GM21367 (cell line): ENCODE results near the gene ANKRD13C.
"Not testable (repeated sequence)": the region's sequence is repeated elsewhere in the genome, so short reads cannot be mapped to it uniquely, and the experiment has no call there.

Source experiments
- ATAC-seq: cut with Tn5 transposase; IDR thresholded peaks from one replicate; pipeline ENCODE4 v1.9.1; 2021; ENCODE audit not compliant: unreplicated experiment

The ANKRD13C gene

DNA sequence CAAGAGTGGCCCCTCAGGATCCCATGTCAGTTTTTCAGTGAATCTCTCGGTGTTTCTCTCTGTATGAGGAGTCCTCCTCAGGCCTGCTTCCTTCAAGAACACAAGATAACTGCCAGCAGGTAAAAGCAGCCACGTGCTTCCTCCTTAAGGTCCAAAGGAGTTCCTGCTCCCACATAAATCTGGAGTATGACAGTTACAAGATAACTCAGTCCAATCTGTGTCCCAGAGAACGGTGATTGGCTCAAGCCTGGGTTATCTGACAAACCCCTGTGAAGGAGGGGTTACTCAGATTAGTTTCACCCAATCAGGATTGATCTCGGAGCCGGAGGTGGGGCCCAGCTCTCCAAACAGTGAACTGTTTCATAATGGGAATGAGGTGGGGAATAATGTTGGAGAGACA lies 5.8 kb upstream of the ANKRD13C start:
- ATAC-seq = no peak

DNA sequence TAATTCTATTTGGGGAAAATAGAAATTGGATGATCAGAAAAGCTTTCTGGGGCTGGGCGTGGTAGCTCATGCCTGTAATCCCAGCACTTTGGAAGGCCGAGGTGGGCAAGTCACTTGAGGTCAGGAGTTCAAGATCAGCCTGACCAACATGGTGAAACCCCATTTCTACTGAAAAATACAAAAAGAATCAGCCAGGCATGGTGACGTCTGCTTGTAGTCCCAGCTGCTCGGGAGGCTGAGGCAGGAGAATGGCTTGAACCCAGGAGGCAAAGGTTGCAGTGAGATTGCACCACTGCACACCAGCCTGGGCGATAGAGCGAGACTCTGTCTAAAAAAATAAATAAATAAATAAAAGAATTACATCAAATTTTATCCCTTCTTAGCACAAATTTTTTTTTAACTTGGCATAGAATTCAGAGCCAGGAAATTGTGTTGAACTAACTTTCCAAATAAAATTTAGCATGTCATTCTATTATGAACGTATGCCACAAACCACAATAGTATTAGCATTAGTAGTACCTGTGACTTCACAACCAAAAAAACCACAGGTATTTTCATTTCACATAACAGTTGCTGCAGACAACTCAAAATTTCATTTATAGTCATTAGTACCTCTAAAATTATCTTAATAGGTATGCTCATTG lies 4.5 kb upstream of the ANKRD13C start:
- ATAC-seq = peak; percentile 20

DNA sequence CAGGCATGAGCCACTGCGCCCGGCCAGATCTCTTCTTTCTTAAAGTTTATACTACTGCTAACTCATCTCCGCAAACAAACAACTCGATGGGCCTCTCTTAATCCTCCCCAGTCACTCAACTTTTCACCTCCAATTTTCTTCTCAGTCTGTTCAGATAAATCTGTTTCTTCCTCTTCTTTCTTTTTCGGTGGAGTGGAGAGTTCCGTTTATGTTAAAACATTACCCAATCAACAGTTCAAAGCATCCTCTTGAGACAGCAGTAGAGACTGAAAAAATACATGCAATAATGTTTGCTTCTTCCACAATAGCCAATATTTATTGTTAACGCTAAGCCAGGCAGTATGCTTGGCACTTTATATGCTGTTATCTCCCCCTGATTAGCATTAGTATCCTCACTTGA lies 1.4 kb upstream of the ANKRD13C start:
- ATAC-seq = no peak

DNA sequence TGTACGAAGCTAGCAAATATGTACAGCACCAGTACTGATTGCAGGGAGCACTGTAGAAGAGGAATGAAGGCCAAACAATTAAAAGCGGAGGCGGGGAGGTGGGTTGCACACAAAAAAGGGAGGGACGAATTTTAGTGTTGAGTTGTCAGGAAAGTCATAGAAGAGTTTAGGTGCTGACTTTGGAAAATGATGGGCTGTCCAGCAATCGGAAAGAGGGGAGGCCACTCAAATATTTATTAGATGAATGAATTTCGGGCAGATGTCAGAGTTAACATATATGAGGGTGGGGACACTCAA lies 537 bp upstream of the ANKRD13C start:
- ATAC-seq = no peak

DNA sequence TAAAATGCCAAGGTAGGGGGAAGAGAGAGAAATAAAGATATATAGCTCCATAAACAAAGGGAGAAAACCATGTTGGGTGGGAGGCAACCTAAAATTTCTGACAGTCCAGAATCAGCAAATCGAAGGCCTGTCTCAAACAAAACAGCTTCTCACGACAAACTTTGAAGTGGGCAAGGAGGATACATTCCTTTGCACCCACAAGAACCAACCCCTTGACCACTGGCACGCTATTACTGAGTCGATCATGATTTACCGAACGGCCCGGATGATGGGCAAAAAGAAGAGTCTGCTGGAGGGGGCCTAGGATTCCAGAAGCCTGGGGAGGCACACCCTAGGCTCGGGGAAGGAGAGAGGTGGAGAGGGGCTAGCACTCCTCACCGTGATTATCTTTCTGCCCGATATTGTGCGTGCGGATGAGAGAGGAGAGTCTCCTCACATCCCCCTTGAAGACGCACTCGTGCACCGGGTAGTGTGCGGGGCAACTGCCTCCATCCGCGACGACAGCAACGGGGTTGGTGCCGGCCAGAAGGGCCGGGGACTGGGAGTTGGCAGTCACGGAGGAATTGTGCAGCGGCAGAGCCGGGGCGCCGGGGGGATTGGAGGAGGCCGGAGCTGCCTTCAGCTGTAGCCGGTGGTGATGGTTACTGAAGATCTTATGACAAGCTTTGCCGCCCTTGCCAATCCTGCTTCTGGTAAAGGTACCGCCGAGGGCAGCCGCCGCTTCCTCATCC lies 756 bp downstream of the ANKRD13C start:
- ATAC-seq = peak; percentile 20

DNA sequence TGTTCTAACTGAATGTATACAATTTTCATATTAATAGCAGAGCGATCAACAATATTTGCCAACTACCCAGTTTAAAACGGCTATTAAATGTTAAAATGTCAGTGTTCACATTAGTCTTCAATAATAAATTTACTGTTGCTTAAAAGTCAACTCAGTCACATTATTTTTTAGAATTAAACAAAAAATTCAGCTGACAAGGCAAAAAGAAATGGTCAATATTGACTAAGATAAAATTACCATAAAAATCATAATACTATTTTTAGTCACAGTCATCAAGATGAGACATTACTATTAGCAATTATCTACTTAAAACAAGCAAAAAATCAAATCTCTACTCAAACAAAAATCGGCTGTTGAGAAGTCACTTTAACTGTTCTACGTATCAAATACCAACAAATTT lies 1.5 kb downstream of the ANKRD13C start:
- ATAC-seq = no peak

DNA sequence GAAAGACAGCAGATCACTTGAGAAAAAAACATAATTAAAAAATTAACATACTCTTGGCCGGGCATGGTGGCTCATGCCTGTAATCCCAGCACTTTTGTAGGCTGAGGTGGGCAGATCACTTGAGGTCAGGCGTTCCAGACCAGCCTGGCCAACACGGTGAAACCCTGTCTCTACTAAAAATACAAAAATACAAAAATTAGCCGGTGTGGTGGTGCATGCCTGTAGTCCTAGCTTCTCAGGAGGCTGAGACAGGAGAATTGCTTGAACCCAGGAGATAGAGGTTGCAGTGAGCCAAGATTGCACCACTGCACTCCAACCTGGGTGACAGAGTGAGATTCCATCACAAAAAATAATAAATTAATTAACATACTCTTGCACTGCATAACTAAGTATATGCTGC lies 4.7 kb downstream of the ANKRD13C start:
- ATAC-seq = not testable (repeated sequence)

DNA sequence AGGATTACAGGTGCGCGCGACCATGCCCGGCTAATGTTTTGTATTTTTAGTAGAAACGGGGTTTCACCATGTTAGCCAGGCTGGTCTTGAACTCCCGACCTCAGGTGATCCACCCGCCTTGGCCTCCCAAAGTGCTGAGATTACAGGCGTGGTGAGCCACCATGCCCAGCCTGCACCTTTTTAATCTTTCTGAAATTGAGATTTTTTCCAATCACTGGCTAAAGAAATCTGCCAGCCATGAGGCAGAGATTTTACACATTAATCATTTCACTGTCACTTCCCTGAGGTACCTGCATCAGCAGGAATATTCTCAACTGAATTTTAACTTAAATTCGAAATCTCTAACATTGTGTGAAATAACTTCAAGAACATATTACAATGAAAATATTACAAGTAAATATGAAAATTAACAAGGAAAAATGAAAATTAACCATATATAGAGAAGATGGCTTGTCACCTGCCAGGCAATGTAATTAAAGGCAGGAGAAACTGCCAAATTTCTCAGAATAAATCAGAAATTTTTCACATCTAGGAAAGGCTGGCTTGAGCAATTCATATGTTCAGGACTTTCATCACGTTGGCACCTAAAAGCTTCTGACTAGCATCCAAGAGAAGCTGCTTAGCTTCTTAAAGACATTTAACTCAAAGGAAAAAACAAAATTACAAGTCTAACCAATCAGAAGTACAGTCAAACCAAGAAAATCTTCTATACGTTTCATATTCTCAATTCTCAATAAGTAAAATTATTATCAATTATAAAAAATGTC lies 5.9 kb downstream of the ANKRD13C start:
- no peak for ATAC-seq

DNA sequence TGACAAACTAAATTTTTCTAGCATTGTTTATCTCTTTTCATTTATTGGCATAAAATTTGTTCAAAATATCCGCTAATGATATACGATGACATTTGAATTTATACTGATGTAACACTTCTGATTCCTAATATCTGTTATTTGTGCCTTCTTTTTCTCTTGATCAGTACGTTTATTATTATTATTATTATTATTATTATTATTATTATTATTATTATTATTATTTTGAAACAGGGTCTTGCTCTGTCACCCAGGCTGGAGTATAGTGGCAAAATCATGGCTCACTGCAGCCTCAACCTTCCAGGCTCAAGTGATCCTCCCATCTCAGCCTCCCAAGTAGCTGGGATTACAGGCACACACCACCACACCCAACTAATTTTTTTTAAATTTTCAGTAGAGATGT lies 14.9 kb downstream of the ANKRD13C start:
- not testable (repeated sequence) for ATAC-seq

DNA sequence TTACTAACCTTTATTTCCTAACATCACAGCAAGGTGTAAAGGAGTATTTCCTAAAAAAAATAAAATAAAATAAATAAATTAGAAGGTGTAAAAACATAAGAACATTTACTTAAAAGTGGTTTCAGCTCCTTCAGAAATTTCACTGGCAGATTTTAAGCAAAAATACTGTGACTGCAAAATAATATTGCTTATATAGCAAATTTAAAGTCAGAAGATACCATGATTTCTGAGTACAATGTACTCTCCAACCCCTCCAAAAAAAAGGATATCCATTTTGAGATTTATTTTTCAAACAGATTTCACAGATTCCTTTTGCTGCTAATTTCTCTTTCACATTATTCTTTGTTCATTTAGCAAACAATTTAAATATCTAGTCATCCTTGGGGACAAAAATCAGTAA lies 18.5 kb downstream of the ANKRD13C start:
- ATAC-seq = no peak

DNA sequence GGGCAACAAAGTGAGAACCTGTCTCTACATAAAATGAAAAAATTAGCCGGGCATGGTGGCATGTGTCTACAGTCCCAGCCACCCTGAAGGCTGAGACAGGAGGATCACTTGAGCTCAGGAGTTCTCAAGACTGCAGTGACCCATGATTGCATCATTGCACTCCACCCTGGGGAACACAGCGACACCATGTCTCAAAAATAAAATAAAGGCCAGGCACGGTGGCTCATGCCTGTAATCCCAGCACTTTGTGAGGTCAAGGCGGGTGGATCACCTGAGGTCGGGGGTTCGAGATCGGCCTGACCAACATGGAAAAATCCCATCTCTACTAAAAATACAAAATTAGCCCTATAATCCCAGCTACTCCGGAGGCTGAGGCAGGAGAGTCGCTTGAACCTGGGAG lies 20.1 kb downstream of the ANKRD13C start:
- ATAC-seq = no peak

DNA sequence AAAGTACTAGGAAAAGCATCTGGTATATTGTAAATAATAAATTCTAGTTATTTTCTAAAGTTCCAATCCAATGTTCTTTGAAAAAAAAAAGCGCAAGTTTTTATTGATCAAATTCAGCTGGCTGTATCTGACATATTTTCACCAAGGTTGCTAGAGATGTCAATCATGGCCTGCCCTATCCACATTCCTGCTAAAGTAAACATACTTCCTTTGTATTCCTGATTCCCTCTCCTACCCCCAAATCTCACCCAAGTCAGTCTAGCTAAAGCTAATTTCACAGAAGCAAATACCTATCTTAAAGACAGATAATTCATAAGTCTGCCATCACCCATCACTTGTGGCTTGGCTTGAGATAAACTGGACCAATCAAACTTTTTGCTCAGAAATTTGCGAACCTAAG lies 21.3 kb downstream of the ANKRD13C start:
- no peak for ATAC-seq

DNA sequence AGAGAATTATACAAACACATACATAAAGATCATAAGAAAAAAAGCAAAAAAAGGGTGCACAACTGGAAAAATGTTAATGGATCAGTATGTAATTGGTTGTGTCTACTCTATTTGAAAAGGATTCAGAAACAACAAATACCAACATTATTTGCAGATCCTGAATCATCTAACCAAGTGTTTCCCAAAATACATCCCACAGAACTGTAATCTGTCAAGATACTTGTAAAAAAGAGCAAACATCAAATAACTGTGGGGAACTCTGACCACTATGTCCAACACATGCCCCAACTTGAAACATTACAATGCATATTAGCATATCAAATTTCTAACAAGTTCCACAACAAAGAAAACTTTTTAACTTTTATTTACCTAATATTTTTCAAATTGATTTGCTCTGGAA lies 22.6 kb downstream of the ANKRD13C start:
- ATAC-seq = no peak

DNA sequence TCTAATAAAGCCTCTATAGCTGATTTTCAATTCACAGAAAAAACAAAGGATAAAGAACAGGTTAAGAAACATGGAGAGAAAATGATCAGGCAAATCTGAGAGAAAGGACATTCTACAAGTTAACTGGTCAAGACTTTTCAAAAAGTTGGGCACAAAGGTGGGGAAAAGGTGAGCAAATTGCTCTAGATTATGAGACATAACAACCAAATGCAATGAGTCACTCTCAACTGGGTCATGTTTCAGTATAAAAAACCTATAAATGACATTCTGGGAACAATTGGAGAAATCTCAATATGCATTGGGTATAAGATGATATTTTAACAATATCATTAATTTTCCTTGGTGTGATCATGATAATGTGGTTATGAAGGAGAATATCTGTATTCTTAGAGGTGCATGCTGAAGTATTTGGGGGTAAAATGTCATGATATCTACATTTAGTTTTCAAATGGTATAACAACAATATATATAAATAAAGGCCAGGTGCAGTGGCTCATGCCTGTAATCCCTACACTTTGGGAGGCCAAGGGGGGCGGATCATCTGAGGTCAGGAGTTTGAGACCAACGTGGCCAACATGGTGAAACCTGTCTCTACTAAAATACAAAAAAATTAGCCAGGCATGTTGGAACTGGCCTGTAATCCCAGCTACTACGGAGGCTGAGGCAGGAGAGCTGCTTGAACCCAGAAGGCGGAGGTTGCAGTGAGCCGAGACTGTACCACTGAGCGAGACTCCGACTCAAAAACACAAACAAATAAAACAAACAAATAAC lies 27.0 kb downstream of the ANKRD13C start:
- no peak for ATAC-seq

DNA sequence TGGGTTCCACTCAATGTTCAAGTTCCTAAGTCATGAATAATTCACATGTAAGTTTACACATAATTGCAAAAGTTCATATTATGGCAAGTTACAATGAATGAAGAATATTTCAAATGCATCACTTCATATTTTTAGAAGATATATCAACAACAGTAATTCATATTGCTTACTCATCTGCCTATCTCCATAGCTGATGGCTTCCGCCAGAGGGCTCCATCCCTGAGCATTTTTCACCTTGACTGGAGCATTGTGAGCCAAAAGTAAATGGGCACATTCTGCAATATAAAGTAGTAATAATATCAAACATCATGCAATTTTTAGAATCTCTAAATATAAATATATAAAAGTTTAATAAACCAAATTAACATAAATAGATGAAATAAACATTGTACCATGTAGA lies 29.8 kb downstream of the ANKRD13C start:
- no peak for ATAC-seq

DNA sequence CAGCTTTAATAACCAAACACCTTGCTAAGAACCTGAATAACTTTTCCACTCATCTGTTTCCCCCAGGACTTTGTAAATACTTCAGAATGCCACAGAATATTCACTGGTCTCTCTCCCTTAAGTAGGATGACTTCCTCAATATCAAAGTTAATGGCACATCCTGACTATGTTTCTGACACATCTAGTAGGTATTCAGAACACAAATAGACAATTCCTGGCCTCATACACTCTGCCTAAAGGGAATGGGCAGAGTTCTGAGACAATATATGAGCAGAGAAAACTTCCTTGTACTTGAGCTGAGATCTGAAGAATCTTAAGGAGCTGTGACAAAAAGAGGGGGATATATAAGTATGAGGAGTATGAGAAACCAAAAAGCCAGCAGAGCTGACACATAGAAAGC lies 34.8 kb downstream of the ANKRD13C start:
- ATAC-seq = no peak

DNA sequence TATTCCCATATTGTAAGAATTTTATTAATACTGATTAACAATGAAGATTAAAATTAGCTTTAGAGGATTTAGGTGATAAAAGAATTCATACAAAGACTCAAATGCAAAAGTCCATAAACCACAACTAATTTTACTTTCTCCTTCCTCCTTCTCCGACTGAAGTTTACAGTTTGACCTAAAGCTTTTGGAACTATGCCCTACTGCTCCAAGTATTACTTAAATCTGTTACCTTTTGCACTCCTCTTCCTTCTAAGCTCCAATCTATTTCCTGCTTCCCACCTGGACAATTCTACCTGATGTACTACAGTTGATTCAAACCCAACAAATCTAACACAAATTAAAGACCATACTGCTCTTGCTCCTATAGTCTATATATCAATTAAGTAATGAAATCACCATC lies 36.3 kb downstream of the ANKRD13C start:
- ATAC-seq = no peak

DNA sequence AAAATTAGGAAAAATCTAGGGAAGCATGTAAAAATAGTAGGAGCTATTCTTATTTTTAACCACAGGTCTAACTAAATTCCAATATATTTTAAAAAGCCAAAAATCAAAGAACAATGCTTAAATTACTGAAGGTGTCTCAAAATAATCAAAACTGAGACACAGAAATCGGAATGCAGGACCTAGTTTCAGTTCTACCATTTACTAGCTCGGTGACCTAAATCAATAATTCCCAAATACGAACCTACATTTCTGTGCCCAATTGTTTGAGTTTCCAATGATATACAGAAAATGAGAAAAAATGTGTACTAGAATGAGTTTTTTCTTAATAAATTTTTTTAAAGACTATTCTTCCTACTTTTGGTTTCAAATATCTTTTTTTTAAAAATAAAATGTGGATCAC lies 37.4 kb downstream of the ANKRD13C start:
- no peak for ATAC-seq

DNA sequence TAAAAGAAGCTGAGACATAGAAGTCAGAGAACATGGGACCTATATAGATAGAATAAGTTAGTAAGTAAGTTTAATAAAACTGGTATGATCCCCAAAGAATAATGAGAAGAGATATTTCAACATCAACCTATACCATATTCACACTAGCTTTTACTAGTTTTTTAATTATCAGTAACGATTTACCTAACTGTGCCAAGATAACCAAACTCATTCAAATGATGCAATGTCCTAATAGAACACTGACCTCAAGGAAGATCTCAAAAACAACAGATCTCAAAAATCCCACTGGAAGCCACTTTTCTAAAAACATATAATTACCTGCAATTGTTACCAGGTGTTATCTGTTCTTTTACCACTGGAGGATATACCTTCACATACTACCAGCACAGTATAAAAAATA lies 38.7 kb downstream of the ANKRD13C start:
- ATAC-seq = no peak

DNA sequence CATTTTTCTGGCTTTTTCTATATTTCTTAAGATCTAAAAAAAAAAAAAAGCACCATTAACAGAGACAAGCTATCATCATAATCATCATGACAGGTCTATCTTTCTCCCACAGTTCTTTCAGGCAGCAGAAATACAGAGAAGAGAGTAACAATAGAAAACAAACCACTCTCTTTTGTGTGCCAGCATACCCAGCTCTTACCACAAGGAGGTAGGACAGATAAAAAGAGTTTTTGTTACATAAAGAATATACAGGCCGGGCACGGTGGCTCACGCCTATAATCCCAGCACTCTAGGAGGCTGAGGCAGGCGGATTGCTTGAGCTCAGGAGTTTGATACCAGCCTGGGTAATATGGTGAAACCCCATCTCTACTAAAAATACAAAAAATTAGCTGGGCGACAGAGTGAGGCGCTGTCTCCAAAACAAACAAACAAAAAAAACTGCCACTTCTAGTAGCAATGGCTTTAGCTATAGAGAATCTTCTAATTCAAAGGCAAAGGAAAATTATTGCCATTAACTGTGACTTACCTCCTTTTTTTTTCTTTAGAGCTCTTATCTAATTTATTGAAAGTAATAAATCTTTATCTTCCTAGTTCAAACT lies 39.7 kb downstream of the ANKRD13C start:
- no peak for ATAC-seq

DNA sequence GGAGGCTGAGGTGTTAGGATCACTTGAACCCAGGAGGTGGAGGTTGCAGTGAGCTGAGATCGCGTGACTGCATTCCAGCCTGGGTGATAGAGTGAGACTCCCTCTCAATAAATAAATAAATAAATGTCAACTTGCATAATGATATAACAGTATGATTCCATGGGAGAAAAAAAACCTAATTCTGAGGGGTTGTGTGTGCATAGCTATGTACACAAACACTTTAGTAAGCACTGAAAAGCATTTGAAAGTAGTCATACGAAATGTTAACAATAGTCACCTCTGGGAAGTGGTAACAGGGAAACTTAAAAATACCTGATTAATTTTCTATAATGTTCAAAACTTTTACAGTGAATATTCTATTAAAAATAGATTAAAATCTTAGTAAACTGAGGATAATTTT lies 43.2 kb downstream of the ANKRD13C start:
- no peak for ATAC-seq
